CD4-positive, CD25-positive, alpha-beta regulatory T cell (primary cell): ENCODE measurements around the gene PEAK1. TPM values are rescaled to one million over a fixed set of nuclear protein-coding genes. Genes with fewer than 3 reads are reported as not detected.
"Not testable (repeated sequence)": the region's sequence is repeated elsewhere in the genome, so short reads cannot be mapped to it uniquely, and the experiment has no call there.

ENCODE experiments used
- ATAC-seq, 2 donors: fragments of 150-1000 bp; cut with Tn5 transposase; one replicate each; pipeline ENCODE4 v1.10.0; 2021; ENCODE audit warnings: low read depth in 2 of 2, moderate number of reproducible peaks in 2 of 2, moderate library complexity in 1 of 2
- DNase-seq, 3 donors: peaks; one replicate each; pipeline versions ENCODE4 v3.0.0 to v3.0.0-alpha.2; 2012 to 2022; ENCODE audit warnings: mixed read lengths in 1 of 3
- H3K27ac ChIP-seq: one replicate; pipeline ENCODE4 v1.7.0; 2013; ENCODE audit warnings: mild to moderate bottlenecking, low read length; ENCODE audit not compliant: insufficient read depth, poor library complexity, severe bottlenecking
- H3K27me3 ChIP-seq: one replicate; pipeline ENCODE4 v1.7.0; 2013; ENCODE audit warnings: low read length; ENCODE audit not compliant: control insufficient read depth, insufficient read depth
- H3K36me3 ChIP-seq: one replicate; pipeline ENCODE4 v1.7.0; 2013; ENCODE audit warnings: mild to moderate bottlenecking, low read length, moderate library complexity; ENCODE audit not compliant: control insufficient read depth, insufficient read depth
- H3K4me1 ChIP-seq: 2 replicates; pipeline ENCODE4 v1.7.0; 2013; ENCODE audit warnings: mild to moderate bottlenecking, low read length; ENCODE audit not compliant: insufficient read depth, control insufficient read depth, poor library complexity, severe bottlenecking
- H3K4me3 ChIP-seq: one replicate; pipeline ENCODE4 v1.7.0; 2013; ENCODE audit warnings: low read depth, mild to moderate bottlenecking, low read length, moderate library complexity
- H3K9me3 ChIP-seq, 2 experiments: 1 replicate in 1 of 2; 2 replicates in 1 of 2; pipeline ENCODE4 v1.7.0; 2013; ENCODE audit warnings: low read length in 2 of 2, mild to moderate bottlenecking in 1 of 2, moderate library complexity in 1 of 2; ENCODE audit not compliant: control insufficient read depth in 2 of 2
- H3K27ac Mint-ChIP-seq, 3 donors: one replicate each; pipeline ENCODE4 v1.8.0; 2020 to 2022; ENCODE audit warnings: mild to moderate bottlenecking in 3 of 3, mixed read lengths in 3 of 3, moderate library complexity in 2 of 3
- H3K27me3 Mint-ChIP-seq: one replicate; pipeline ENCODE4 v1.8.0; 2022; ENCODE audit warnings: mild to moderate bottlenecking, mixed read lengths
- H3K36me3 Mint-ChIP-seq: one replicate; pipeline ENCODE4 v1.8.0; 2020; ENCODE audit warnings: mixed read lengths
- H3K4me1 Mint-ChIP-seq, 4 donors: one replicate each; pipeline ENCODE4 v1.8.0; 2020 to 2022; ENCODE audit warnings: mixed read lengths in 4 of 4, mild to moderate bottlenecking in 1 of 4
- H3K4me3 Mint-ChIP-seq, 4 donors: one replicate each; pipeline ENCODE4 v1.8.0; 2020 to 2022; ENCODE audit warnings: mild to moderate bottlenecking in 4 of 4, mixed read lengths in 4 of 4, moderate library complexity in 3 of 4
- H3K9me3 Mint-ChIP-seq, 7 donors: one replicate each; pipeline ENCODE4 v1.8.0; 2020 to 2022; ENCODE audit warnings: mixed read lengths in 7 of 7, mild to moderate bottlenecking in 3 of 7, moderate library complexity in 2 of 7
- polyA plus RNA-seq, 4 donors: library from polyadenylated mRNA; unstranded; fragments of 300-500 nt; fragmentation: Illumina TruSeq; gene quantifications; one replicate each; pipeline ENCODE4 v1.2.3, GENCODE V29; 2021
- total RNA-seq: library from RNA; stranded (reverse); gene quantifications from one replicate; pipeline ENCODE4 v1.2.3, GENCODE V29; 2022

The PEAK1 gene
- total and polyA plus RNA-seq, 5 donors from 2014 or later = 0.15 to 9.6 (median 1.1) TPM

DNA sequence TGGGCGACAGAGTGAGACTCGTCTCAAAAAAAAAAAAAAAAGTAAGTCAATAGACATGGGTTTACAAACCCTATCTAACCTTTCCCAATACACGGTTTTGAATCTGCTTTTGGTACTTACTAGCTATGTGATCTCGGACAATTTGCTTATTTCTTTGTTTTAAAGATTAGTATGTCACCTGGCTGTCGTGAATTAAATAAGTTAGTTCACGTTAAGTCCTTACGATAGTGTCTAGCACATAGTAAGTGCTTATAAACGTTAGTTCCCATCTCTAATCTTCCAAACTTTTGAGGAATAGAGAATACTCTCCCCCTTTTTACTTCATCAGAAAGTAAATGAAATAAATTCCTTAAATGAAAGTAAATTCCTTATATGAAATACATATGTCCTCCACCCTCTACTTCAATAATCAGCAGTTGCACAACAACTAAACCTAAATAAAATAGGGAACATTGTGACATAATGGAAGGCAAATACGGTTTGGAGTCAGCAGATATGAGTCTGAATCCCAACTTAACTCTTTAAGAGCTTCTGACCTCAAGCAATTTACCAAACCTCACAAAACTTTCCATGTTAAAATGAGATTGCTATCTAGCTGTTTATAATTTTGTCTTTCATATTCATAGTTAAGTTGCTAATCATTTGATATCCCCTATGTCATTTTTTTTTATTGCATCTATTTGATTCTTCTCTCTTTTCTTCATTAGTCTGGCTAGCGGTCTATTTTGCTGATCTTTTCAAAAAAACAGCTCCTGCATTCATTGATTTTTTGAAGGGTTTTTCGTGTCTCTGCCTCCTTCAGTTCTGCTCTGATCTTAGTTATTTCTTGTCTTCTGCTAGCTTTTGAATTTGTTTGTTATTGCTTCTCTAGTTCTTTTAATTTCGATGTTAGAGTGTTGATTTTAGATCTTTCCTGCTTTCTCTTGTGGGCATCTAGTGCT lies 134.6 kb downstream of the PEAK1 start:
- no peak overlapping the region for H3K27ac Mint-ChIP-seq
- DNase-seq = no peak
- Histone ChIP-seq H3K4me1 (no peaks in the 10 kb centered on the region), H3K27me3 (no peaks in the 10 kb centered on the region), H3K36me3 (no peaks in the 10 kb centered on the region), H3K9me3 (no peaks in the 10 kb centered on the region), H3K4me3 (no peak overlapping the region), H3K27ac (no peak overlapping the region)
- peaks cover 0 to 4% (median 1%) of the 10 kb centered on the region in 4 donors for H3K4me1 Mint-ChIP-seq
- H3K36me3 Mint-ChIP-seq = no peaks in the 10 kb centered on the region
- H3K27me3 Mint-ChIP-seq = peaks cover 7% of the 10 kb centered on the region
- no peak overlapping the region for H3K4me3 Mint-ChIP-seq
- no peaks in the 10 kb centered on the region for H3K9me3 Mint-ChIP-seq
- ATAC-seq = no peak

DNA sequence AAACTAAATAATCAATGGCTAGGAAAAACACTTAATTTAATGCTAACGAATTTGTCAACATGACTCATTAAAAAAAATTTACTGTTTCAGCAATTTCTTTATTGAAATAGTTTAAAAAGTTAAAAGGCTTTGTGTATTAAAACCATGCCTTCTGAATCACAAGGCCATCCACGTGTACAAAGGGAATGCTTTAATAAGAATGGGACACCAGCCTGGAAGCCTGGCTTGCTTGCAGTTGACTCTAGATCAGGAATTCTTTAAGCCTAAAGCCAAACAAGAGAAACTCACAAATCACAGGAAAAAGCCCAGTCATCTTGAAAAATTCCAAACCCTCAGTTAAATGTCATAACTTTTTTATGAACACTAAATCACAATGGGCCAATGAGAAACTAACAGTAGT lies 137.6 kb downstream of the PEAK1 start:
- H3K27ac ChIP-seq = no peak overlapping the region
- no peaks in the 10 kb centered on the region for H3K4me1 ChIP-seq
- H3K4me3 Mint-ChIP-seq = no peak overlapping the region
- no peaks in the 10 kb centered on the region for H3K9me3 ChIP-seq
- no peak overlapping the region for H3K4me3 ChIP-seq
- ATAC-seq = no peak
- peaks cover 0 to 2% (median 0%) of the 10 kb centered on the region in 7 donors for H3K9me3 Mint-ChIP-seq
- no peaks in the 10 kb centered on the region for H3K27me3 Mint-ChIP-seq
- no peak for DNase-seq
- no peak overlapping the region for H3K27ac Mint-ChIP-seq
- no peaks in the 10 kb centered on the region for H3K36me3 Mint-ChIP-seq
- H3K4me1 Mint-ChIP-seq = peaks cover 0 to 4% (median 1%) of the 10 kb centered on the region in 4 donors
- H3K36me3 ChIP-seq = no peaks in the 10 kb centered on the region
- H3K27me3 ChIP-seq = no peaks in the 10 kb centered on the region

DNA sequence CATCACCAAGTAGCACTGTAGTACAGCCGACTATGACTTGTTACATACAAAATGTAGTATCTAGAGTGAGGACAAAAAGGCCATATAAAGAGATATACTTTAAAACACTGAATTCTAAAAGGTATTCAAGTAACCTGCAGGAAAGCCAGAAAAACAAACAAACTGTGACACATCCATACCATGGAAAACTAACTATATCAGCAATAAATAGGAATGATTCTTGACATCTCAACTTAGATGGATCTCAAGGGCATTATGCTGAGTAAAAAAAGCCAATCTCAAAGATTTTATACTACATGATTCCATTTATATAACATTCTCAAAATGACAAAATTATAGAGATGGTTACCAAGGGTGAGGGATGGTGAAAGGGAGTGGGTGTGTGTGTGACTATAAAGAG lies 143.0 kb downstream of the PEAK1 start:
- Histone ChIP-seq H3K36me3 (no peaks in the 10 kb centered on the region), H3K27ac (no peak overlapping the region), H3K4me3 (no peak overlapping the region), H3K4me1 (no peaks in the 10 kb centered on the region), H3K27me3 (no peaks in the 10 kb centered on the region), H3K9me3 (no peaks in the 10 kb centered on the region)
- ATAC-seq (no peak), DNase-seq (no peak)
- H3K4me3 Mint-ChIP-seq = no peak overlapping the region
- no peak overlapping the region for H3K27ac Mint-ChIP-seq
- H3K27me3 Mint-ChIP-seq = peaks cover 4% of the 10 kb centered on the region
- peaks cover 0 to 4% (median 1%) of the 10 kb centered on the region in 7 donors for H3K9me3 Mint-ChIP-seq
- H3K36me3 Mint-ChIP-seq = no peaks in the 10 kb centered on the region
- H3K4me1 Mint-ChIP-seq = peaks cover 0 to 2% (median 0%) of the 10 kb centered on the region in 4 donors

DNA sequence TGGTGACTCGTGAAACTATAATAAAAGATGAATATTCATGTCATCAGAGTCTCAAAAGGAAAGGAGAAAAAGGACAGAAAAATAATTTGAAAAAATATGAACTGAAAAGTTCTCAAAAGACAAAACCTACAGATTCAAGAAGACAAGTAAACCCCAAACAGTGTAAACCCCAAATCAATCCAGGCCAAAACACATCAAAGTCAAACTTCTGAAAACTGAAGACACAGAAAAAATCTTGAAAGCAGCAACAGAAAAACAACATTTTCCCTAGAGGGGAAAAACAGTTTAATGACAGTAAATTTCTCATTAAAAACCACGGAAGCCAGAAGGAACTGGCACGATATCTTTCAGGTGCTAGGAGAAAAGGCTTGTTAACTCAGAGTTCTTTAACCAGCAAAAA lies 143.8 kb downstream of the PEAK1 start:
- H3K27ac Mint-ChIP-seq = no peak overlapping the region
- H3K4me3 Mint-ChIP-seq = no peak overlapping the region
- no peaks in the 10 kb centered on the region for H3K4me1 Mint-ChIP-seq
- Histone ChIP-seq H3K9me3 (no peaks in the 10 kb centered on the region), H3K27ac (no peak overlapping the region), H3K4me3 (no peak overlapping the region), H3K36me3 (no peaks in the 10 kb centered on the region), H3K27me3 (no peaks in the 10 kb centered on the region), H3K4me1 (no peaks in the 10 kb centered on the region)
- H3K9me3 Mint-ChIP-seq = peaks cover 0 to 4% (median 1%) of the 10 kb centered on the region in 7 donors
- ATAC-seq (no peak), DNase-seq (no peak)
- peaks cover 4% of the 10 kb centered on the region for H3K27me3 Mint-ChIP-seq
- no peaks in the 10 kb centered on the region for H3K36me3 Mint-ChIP-seq

DNA sequence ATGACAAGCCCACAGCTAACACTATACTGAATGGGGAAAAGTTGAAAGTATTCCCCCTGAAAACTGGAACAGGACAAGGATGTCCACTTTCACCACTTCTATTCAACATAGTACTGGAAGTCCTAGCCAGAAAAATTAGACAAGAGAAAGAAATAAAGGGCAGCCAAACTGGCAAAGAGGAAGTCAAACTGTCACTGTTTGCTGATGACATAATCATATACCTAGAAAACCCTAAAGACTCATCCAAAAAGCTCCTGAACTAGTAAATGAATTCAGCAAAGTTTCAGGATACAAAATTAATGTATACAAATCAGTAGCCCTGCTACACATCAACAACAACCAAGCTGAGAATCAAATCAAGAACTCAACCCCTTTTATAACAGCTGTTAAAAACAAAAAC lies 146.8 kb downstream of the PEAK1 start:
- H3K9me3 Mint-ChIP-seq, H3K27ac ChIP-seq, H3K4me1 Mint-ChIP-seq, H3K27me3 Mint-ChIP-seq, ATAC-seq, H3K9me3 ChIP-seq, DNase-seq, H3K4me3 Mint-ChIP-seq, H3K36me3 ChIP-seq, H3K27ac Mint-ChIP-seq, H3K27me3 ChIP-seq, H3K4me1 ChIP-seq, H3K4me3 ChIP-seq: not testable (repeated sequence)
- peaks cover 12% of the 10 kb centered on the region for H3K36me3 Mint-ChIP-seq

DNA sequence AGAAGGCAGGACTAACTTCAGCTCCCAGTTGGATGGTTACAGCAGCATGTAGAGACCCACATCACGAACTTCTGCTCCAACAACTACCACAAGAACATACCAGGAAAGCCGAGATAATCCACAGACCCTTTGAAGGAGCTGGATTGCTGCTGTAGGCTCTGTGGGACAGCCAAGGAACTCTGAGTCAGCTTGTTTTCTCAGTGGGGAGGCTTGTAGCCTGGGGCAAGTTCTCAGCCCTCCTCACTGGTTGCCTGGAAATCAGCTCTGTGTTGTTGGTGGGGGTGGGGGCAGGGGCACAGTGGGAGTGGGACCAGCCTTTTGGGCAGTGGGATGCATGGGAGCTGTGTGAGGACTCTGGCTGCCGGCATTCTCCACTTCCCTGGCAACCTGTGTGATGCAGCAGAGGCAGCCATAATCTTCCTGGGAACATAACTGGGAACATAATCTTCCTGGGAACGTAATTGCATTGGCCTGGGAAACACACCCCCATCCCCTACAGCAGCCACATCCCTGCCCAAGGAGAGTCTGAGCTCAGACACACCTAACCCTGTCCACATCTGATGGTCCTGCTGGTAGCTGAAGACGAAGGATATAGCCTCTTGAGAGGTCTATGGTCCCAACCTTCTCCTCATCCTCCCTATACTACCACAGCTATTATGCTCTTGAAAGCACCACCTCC lies 153.1 kb downstream of the PEAK1 start:
- H3K4me3 Mint-ChIP-seq = no peak overlapping the region
- Histone ChIP-seq H3K4me1 (no peaks in the 10 kb centered on the region), H3K9me3 (no peaks in the 10 kb centered on the region), H3K36me3 (no peaks in the 10 kb centered on the region), H3K4me3 (no peak overlapping the region), H3K27me3 (no peaks in the 10 kb centered on the region), H3K27ac (no peak overlapping the region)
- no peak for ATAC-seq
- H3K36me3 Mint-ChIP-seq = peaks cover 15% of the 10 kb centered on the region
- H3K4me1 Mint-ChIP-seq = peaks cover 0 to 2% (median 0%) of the 10 kb centered on the region in 4 donors
- H3K27ac Mint-ChIP-seq = no peak overlapping the region
- peaks cover 0 to 3% (median 2%) of the 10 kb centered on the region in 7 donors for H3K9me3 Mint-ChIP-seq
- H3K27me3 Mint-ChIP-seq = no peaks in the 10 kb centered on the region
- no peak for DNase-seq

DNA sequence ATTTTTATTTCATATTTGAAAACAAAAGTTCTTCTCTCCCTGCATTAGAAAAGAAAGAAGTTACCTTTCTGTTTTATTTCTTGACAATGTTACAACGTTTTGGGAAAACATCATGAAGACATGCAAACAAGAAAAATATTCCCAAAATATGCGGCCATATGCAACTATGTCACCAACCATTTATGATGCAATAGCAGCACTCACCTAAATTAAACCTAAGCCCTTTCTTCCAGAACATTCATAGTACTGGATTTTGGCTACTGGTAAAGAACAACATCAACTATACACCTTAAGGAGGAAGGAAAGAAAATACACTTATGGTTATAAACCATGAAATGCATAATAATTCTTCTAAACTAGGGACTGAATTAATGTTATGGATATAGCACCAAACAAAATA lies 164.5 kb downstream of the PEAK1 start:
- Histone ChIP-seq H3K4me1 (no peaks in the 10 kb centered on the region), H3K4me3 (no peak overlapping the region), H3K27ac (no peak overlapping the region), H3K27me3 (no peaks in the 10 kb centered on the region), H3K36me3 (no peaks in the 10 kb centered on the region), H3K9me3 (no peaks in the 10 kb centered on the region)
- no peaks in the 10 kb centered on the region for H3K27me3 Mint-ChIP-seq
- no peaks in the 10 kb centered on the region for H3K36me3 Mint-ChIP-seq
- no peak for ATAC-seq
- DNase-seq = no peak
- no peak overlapping the region for H3K4me3 Mint-ChIP-seq
- H3K9me3 Mint-ChIP-seq = peaks cover 0 to 2% (median 1%) of the 10 kb centered on the region in 7 donors
- H3K27ac Mint-ChIP-seq = no peak overlapping the region
- no peaks in the 10 kb centered on the region for H3K4me1 Mint-ChIP-seq
